GM19099 (cell line): ENCODE measurements around the gene PPM1E.

Source experiments
- POLR2A ChIP-seq: IDR thresholded peaks from 3 replicates; pipeline ENCODE4 v1.6.1; 2011; ENCODE audit warnings: low read depth; ENCODE audit not compliant: insufficient read length; ENCODE audit errors: extremely low read depth

PPM1E gene

GRCh38 chr17:59018019-59018418 lies 262.4 kb downstream of the PPM1E start:
- TF ChIP-seq POLR2A = no peak

- TF ChIP-seq POLR2A = no peak
Observed at GRCh38 chr17:59024916-59025315, 269.3 kb downstream of the PPM1E start.

- no peak for TF ChIP-seq POLR2A
Observed at GRCh38 chr17:59026176-59026939, 270.7 kb downstream of the PPM1E start.

- no peak for TF ChIP-seq POLR2A
Observed at GRCh38 chr17:59027750-59028149, 272.1 kb downstream of the PPM1E start.

GRCh38 chr17:59028328-59028727 lies 272.7 kb downstream of the PPM1E start:
- no peak for TF ChIP-seq POLR2A

DNA sequence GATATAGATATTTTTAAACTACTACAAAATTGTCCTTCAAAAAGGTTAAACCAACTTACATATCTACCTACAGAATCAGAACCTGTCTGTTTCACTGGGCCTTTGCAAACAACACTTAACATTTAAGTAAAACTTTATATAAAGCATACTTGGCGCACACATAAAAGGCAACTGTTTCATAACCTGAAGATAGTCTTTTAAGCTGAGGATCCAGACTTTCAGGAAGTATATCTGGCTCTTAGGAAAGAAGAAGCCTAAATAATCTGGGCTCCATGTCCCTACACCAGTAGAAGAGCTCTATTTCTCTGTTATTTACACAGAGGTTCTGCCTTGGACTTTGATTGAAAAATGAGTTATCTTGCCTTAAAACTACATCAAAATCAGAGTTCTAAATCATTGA lies 275.2 kb downstream of the PPM1E start:
- TF ChIP-seq POLR2A = no peak
